GM12878 (cell line): Measurements from ENCODE around the gene RHBDD1. TPM values are rescaled to one million over a fixed set of nuclear protein-coding genes. Genes with fewer than 3 reads are reported as not detected.

ENCODE experiments used
- ATAC-seq: fragments of 200-7000 bp; cut with Tn5 transposase; 3 replicates; pipeline ENCODE4 v1.9.1; 2020; ENCODE audit warnings: mild to moderate bottlenecking, moderate library complexity
- BruUV-seq: library from RNA; stranded (reverse); fragments of 400-500 nt; replicated peaks from 2 replicates; lab custom pipeline; 2021; lab: Mats Ljungman, UMichigan
- CTCF ChIA-PET: fragments of 300-600 bp; sonication (Branson Sonifier 250); formaldehyde crosslinking; extraction: SDS; loops from one replicate; lab custom pipeline; 2021; ENCODE audit warnings: inconsistent platforms; lab: Yijun Ruan, JAX
- POLR2A ChIA-PET: fragments of 350-600 bp; formaldehyde crosslinking; extraction: SDS; loops from one replicate; lab custom pipeline; 2021; ENCODE audit warnings: inconsistent platforms; lab: Charles Lee
- RAD21 ChIA-PET: fragments of 300-600 bp; sonication (Branson Sonifier 250); formaldehyde crosslinking; loops from one replicate; lab custom pipeline; 2023; ENCODE audit warnings: antibody characterized with exemption; ENCODE audit not compliant: unreplicated experiment; lab: Charles Lee
- SMC1A ChIA-PET: fragments of 300-600 bp; sonication (Branson Sonifier 250); formaldehyde crosslinking; loops from one replicate; lab custom pipeline; 2023; ENCODE audit not compliant: unreplicated experiment, uncharacterized antibody; lab: Charles Lee
- DNase-seq: peaks from one replicate; pipeline ENCODE4 v3.0.0-alpha.2; 2011; ENCODE audit warnings: low read depth, low spot score
- FAIRE-seq: peaks from 3 replicates; lab custom pipeline; 2011; peaks lifted over from hg19 to GRCh38; lab: Jason Lieb, UNC
- H2AFZ ChIP-seq: 2 replicates; pipeline ENCODE4 v1.6.0; 2011; ENCODE audit warnings: low read depth, low read length, control low read depth; ENCODE audit not compliant: control insufficient read depth
- H3K27ac ChIP-seq: 2 replicates; pipeline ENCODE4 v1.5.1; 2011; ENCODE audit warnings: control low read depth; ENCODE audit not compliant: control insufficient read depth, insufficient read depth
- H3K27me3 ChIP-seq, 2 experiments: replicated peaks in 1 of 2; 2 replicates each; pipeline versions ENCODE4 v1.6.0 to v1.6.1; 2011; ENCODE audit warnings: low read length in 1 of 2; ENCODE audit not compliant: control insufficient read depth in 2 of 2, insufficient read depth in 2 of 2
- H3K36me3 ChIP-seq, 2 experiments: 2 replicates each; pipeline ENCODE4 v1.5.1; 2011; ENCODE audit warnings: low read length in 1 of 2; ENCODE audit not compliant: control insufficient read depth in 2 of 2, insufficient read depth in 2 of 2
- H3K4me1 ChIP-seq: 2 replicates; pipeline ENCODE4 v1.6.1; 2011; ENCODE audit warnings: mild to moderate bottlenecking, low read length, moderate library complexity, mixed read lengths; ENCODE audit not compliant: control insufficient read depth, insufficient read depth
- H3K4me2 ChIP-seq: 2 replicates; pipeline ENCODE4 v1.6.0; 2011; ENCODE audit warnings: control low read depth; ENCODE audit not compliant: control insufficient read depth, insufficient read depth
- H3K4me3 ChIP-seq: fragments of 200-600 bp; sonication (generic); 2 replicates; pipeline ENCODE4 v1.5.1; 2016
- H3K79me2 ChIP-seq: 2 replicates; pipeline ENCODE4 v1.6.0; 2011; ENCODE audit warnings: low read length; ENCODE audit not compliant: control insufficient read depth, insufficient read depth
- H3K9ac ChIP-seq: 2 replicates; pipeline ENCODE4 v1.8.0; 2011; ENCODE audit warnings: low read length, control low read depth, mixed read lengths; ENCODE audit not compliant: control insufficient read depth, insufficient read depth
- H3K9me3 ChIP-seq: replicated peaks from 3 replicates; pipeline ENCODE4 v1.5.1; 2011; ENCODE audit warnings: mild to moderate bottlenecking, low read length; ENCODE audit not compliant: control insufficient read depth, insufficient read depth
- H4K20me1 ChIP-seq: 2 replicates; pipeline ENCODE4 v1.6.0; 2011; ENCODE audit not compliant: control insufficient read depth, insufficient read depth
- BCL11A ChIP-seq: IDR thresholded peaks from 2 replicates; pipeline ENCODE4 v1.6.1; 2011; ENCODE audit warnings: low read depth, low read length
- BMI1 ChIP-seq: fragments of 450-650 bp; IDR thresholded peaks from 2 replicates; pipeline ENCODE4 v1.6.1; 2016; ENCODE audit warnings: mild to moderate bottlenecking, moderate library complexity, borderline replicate concordance
- FOS ChIP-seq: IDR thresholded peaks from 3 replicates; pipeline ENCODE4 v1.6.1; 2011; ENCODE audit warnings: borderline replicate concordance; ENCODE audit not compliant: insufficient read length; ENCODE audit errors: extremely low read depth
- HDAC6 ChIP-seq: fragments of 200-600 bp; sonication (generic); IDR thresholded peaks from one replicate; pipeline ENCODE4 v1.8.0; 2017; ENCODE audit warnings: antibody characterized with exemption; ENCODE audit not compliant: unreplicated experiment
- IRF4 ChIP-seq: IDR thresholded peaks from 2 replicates; pipeline ENCODE4 v1.6.1; 2011; ENCODE audit warnings: low read depth, low read length
- NR2C2 ChIP-seq: IDR thresholded peaks from 2 replicates; pipeline ENCODE4 v1.6.1; 2011; ENCODE audit warnings: borderline replicate concordance, low read depth; ENCODE audit not compliant: control insufficient read depth, insufficient read length
- NR2F1 ChIP-seq: fragments of 450-650 bp; conservative IDR thresholded peaks from 2 replicates; pipeline ENCODE4 v1.6.1; 2017; ENCODE audit warnings: mild to moderate bottlenecking
- PKNOX1 ChIP-seq: fragments of 450-650 bp; IDR thresholded peaks from 2 replicates; pipeline ENCODE4 v1.6.1; 2016; ENCODE audit warnings: mild to moderate bottlenecking
- RBBP5 ChIP-seq: fragments of 200-600 bp; sonication (generic); conservative IDR thresholded peaks from 2 replicates; pipeline ENCODE4 v1.6.1; 2016
- RFX5 ChIP-seq: IDR thresholded peaks from 2 replicates; pipeline ENCODE4 v1.6.1; 2011; ENCODE audit warnings: low read depth, low read length, improper control_type of control experiment
- RUNX3 ChIP-seq: IDR thresholded peaks from 2 replicates; pipeline ENCODE4 v1.6.1; 2012; ENCODE audit warnings: low read length, inconsistent platforms
- SIX5 ChIP-seq: IDR thresholded peaks from 2 replicates; pipeline ENCODE4 v1.6.1; 2011; ENCODE audit warnings: mild to moderate bottlenecking, low read depth, low read length, moderate library complexity; ENCODE audit not compliant: severe bottlenecking
- SMARCA5 ChIP-seq: fragments of 450-650 bp; IDR thresholded peaks from 2 replicates; pipeline ENCODE4 v1.6.1; 2017; ENCODE audit warnings: mild to moderate bottlenecking
- SRF ChIP-seq, 2 experiments: IDR thresholded peaks; 2 replicates each; pipeline ENCODE4 v1.6.1; 2011; ENCODE audit warnings: low read depth in 2 of 2, low read length in 2 of 2, mild to moderate bottlenecking in 1 of 2, moderate library complexity in 1 of 2
- TCF7 ChIP-seq: IDR thresholded peaks from 2 replicates; pipeline ENCODE4 v1.6.1; 2014; ENCODE audit warnings: antibody characterized with exemption, borderline replicate concordance
- WRNIP1 ChIP-seq: IDR thresholded peaks from 2 replicates; pipeline ENCODE4 v1.6.1; 2011; ENCODE audit warnings: low read depth, low read length, improper control_type of control experiment, borderline replicate concordance
- WGBS: methylation state at CpG from one replicate; pipeline ENCODE4 v1.1.6; 2016; ENCODE audit warnings: low lambda C conversion rate; ENCODE audit not compliant: insufficient replicate concordance, insufficient coverage; ENCODE audit errors: missing lambda C conversion rate; 5-methylcytosine and 5-hydroxymethylcytosine counted together
- in situ Hi-C: fragments of 300-500 bp; cut with MboI; formaldehyde crosslinking; loops from 9 replicates; pipeline ENCODE4 v1.14.3; 2018; ENCODE audit warnings: mixed read lengths
- intact Hi-C: fragments of 100-400 bp; cut with micrococcal nuclease; formaldehyde crosslinking; loops from one replicate; pipeline ENCODE4 v1.14.2; 2022; ENCODE audit not compliant: unreplicated experiment
- polyA plus RNA-seq, 11 experiments: library from polyadenylated mRNA; depleted of rRNA in 4 of 11; unstranded in 6 of 11; stranded (reverse) in 5 of 11; fragments of >200 nt; fragmentation: Nextera tagmentation in 4 of 11; fragmentation: Illumina TruSeq in 1 of 11; extraction: Ambion mirVana in 4 of 11; extraction: Trizol in 1 of 11; gene quantifications; 1 replicate in 1 of 11; 2 replicates in 10 of 11; pipeline versions ENCODE4 v1.2.1 to v1.2.3, GENCODE V29; 2011 to 2016; ENCODE audit warnings: inconsistent platforms in 2 of 11, missing spikeins in 2 of 11, low read depth in 1 of 11
- total RNA-seq, 4 experiments: library from RNA; depleted of rRNA in 3 of 4; stranded (reverse); fragments of >200 nt in 3 of 4; fragmentation: Illumina TruSeq in 1 of 4; extraction: Trizol in 1 of 4; gene quantifications; 2 replicates each; pipeline versions ENCODE4 v1.2.1 to v1.2.3, GENCODE V29; 2013 to 2021

RHBDD1 gene
- total and polyA plus RNA-seq, 10 of the 15 experiments (the other 5 are each of a cell fraction or from before 2014, with no cell fraction given) = 7.1 to 36.4 (median 14.7) TPM

DNA sequence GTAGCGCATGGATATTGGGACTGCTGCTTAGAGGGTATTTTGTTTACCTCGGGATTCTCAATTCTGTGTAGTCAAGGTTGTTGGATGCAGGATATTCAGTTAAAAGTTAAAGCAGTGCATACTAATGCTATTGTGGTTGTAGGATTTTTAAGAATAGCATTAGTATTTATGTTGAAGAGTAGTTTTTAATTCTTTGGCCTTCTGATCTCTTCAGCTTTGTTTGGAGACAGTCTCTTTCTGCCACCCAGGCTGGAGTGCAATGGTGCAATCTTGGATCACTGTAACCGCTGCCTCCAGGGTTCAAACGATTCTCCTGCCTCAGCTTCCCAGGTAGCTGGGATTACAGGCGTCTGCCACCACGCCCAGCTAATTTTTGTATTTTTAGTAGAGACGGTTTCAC is 1.5 kb downstream of the RHBDD1 start:
- BruUV-seq = no TSS peak
- H3K4me2 ChIP-seq = peak overlapping the region; percentile 73
- no peaks in the 10 kb centered on the region for H4K20me1 ChIP-seq
- peaks cover 10% of the 10 kb centered on the region; the same call in 1 of the 2 replicates for H3K4me1 ChIP-seq
- peaks cover 75% of the 10 kb centered on the region for H3K79me2 ChIP-seq
- H3K27me3 ChIP-seq = no peaks in the 10 kb centered on the region
- ChIA-PET CTCF (interaction anchor here (1.5 kb wide), 1 partner anchor 25 kb away, joined by 4 read pairs; no protein-coding TSS in a partner anchor), POLR2A (interaction anchor here (0.8 to 1.0 kb wide), 2 partner anchors 8 to 22 kb away, joined by 3 to 4 read pairs; no protein-coding TSS in a partner anchor), RAD21 (interaction anchor here (3.2 kb wide), 1 partner anchor 8 kb away, joined by 9 read pairs; no protein-coding TSS in a partner anchor), SMC1A (interaction anchor here (0.6 to 4.1 kb wide), 8 partner anchors 8 to 628 kb away, joined by 3 to 18 read pairs (median 3); no protein-coding TSS in a partner anchor)
- peak overlapping the region; percentile 97 for H3K27ac ChIP-seq
- intact Hi-C loops = loop anchor here (2.0 to 10.0 kb wide), 5 partner anchors 25 to 1893 kb away; partner anchors contain the start of gene DOCK10
- WGBS = 68% methylated on average over 7 of the region's 7 CpGs
- no peak for DNase-seq
- no peaks in the 10 kb centered on the region for H3K36me3 ChIP-seq
- H2AFZ ChIP-seq = no peak overlapping the region
- in situ Hi-C loops = loop anchor here (5.0 to 25.0 kb wide), 2 partner anchors 135 to 950 kb away; no protein-coding TSS in a partner anchor
- H3K9me3 ChIP-seq = peaks cover 5% of the 10 kb centered on the region
- no peak for ATAC-seq
- no peak for FAIRE-seq
- TF ChIP-seq BMI1 (no peak), FOS (no peak)
- H3K9ac ChIP-seq = peak overlapping the region; percentile 98
- H3K4me3 ChIP-seq = peak overlapping the region; percentile 79

DNA sequence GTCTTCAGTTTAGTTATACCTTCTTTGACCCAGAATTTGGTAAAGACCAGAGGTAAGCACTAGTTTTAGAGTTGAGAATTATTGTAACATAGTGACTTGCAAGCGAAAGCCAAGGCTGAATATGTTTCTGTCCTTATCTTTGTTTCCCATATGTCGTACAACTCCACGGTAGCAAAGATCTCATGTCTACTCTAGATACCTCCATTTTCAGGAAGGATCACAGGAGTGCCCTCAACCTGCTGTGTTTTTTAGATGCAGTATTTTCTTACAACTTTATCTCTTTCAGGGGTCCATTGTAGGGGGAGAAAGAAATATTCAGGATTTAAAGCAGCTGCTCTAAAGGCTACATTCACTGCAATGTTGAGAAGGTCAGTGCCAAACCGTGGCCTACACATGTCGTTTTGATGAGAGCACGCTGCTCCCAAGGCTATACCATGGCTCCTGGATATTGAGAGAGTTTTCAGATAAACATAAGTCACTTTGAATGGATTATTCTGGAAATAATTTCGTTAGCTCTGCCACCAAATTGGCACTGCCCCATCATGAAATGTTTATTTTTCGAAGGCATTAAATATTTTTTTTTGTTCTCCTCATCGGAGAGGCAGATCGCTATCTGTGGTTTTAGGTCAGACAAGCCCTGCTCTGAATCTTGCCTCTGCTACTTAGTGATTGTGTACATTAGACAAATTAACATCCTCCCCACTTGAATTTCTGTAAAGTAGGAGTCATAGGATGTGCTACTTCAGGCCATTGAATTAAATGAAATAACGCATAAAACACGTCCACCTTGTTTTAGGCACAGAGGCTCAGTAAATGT is 2.1 kb downstream of the RHBDD1 start:
- in situ Hi-C loops (loop anchor here (5.0 to 25.0 kb wide), 2 partner anchors 134 to 949 kb away; no protein-coding TSS in a partner anchor), intact Hi-C loops (loop anchor here (2.0 to 10.0 kb wide), 5 partner anchors 25 to 1893 kb away; partner anchors contain the start of gene DOCK10)
- H3K4me3 ChIP-seq = peak overlapping the region; percentile 79
- H3K36me3 ChIP-seq = no peaks in the 10 kb centered on the region
- H3K27me3 ChIP-seq = no peaks in the 10 kb centered on the region
- no peak for FAIRE-seq
- DNase-seq = no peak
- ATAC-seq = no peak
- peak overlapping the region; percentile 97 for H3K27ac ChIP-seq
- H2AFZ ChIP-seq = no peak overlapping the region
- H3K9ac ChIP-seq = no peak overlapping the region
- CTCF ChIA-PET = interaction anchor here (1.2 to 1.5 kb wide), 2 partner anchors 10 to 25 kb away, joined by 4 to 6 read pairs; no protein-coding TSS in a partner anchor
- no TSS peak for BruUV-seq
- H4K20me1 ChIP-seq = no peaks in the 10 kb centered on the region
- peaks cover 5% of the 10 kb centered on the region for H3K9me3 ChIP-seq
- SMC1A ChIA-PET = interaction anchor here (0.6 to 4.3 kb wide), 13 partner anchors 8 to 627 kb away, joined by 3 to 27 read pairs (median 3); no protein-coding TSS in a partner anchor
- peaks cover 10% of the 10 kb centered on the region; the same call in 1 of the 2 replicates for H3K4me1 ChIP-seq
- 94% methylated on average over 12 of the region's 12 CpGs for WGBS
- peak overlapping the region; percentile 73 for H3K4me2 ChIP-seq
- POLR2A ChIA-PET = interaction anchor here (0.8 to 3.6 kb wide), 3 partner anchors 8 to 25 kb away, joined by 3 to 18 read pairs (median 4); no protein-coding TSS in a partner anchor
- peaks cover 76% of the 10 kb centered on the region for H3K79me2 ChIP-seq
- RAD21 ChIA-PET = interaction anchor here (1.5 to 3.2 kb wide), 3 partner anchors 8 to 66 kb away, joined by 3 to 13 read pairs (median 9); no protein-coding TSS in a partner anchor
- TF ChIP-seq TCF7 = no peak
- no peak for TF ChIP-seq SRF (IDR thresholded peaks at IDR 0.05; ENCODE audit: low read depth in 2 of 2, low read length in 2 of 2)
- no peak for TF ChIP-seq HDAC6
- TF ChIP-seq NR2F1 = no peak
- no peak for TF ChIP-seq IRF4
- TF ChIP-seq RFX5 = no peak
- no peak for TF ChIP-seq PKNOX1
- TF ChIP-seq SMARCA5 = no peak
- no peak for TF ChIP-seq SIX5
- TF ChIP-seq RBBP5 = no peak
- TF ChIP-seq WRNIP1 = no peak
- TF ChIP-seq BCL11A = no peak
- TF ChIP-seq RUNX3 = no peak
- no peak for TF ChIP-seq NR2C2
